ENCODE measurements around the gene PTGER2.

PTGER2 gene

GRCh38 chr14:52342849-52343596, 28.9 kb downstream of the PTGER2 start:
- DNase-seq, result no peak

DNA sequence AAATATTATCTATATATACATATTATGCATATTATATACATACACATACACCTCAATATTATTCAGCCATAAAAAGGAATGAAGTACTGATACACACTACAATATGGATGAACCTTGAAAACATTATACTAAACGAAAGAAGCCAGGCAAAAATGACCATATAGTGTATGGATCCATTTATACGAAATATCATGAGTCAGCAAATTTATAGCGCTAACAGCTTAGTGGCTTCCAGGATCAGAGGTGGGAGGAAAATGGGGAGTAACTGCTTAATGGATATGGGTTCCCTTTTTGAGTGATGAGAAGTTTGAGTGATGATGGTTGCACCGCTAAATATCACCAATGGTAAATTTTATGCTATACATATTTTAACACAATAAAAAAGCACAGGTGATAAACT, 32.7 kb downstream of the PTGER2 start:
- no peak for DNase-seq

- no peak for DNase-seq
Measured at GRCh38 chr14:52348279-52348678, 34.2 kb downstream of the PTGER2 start.

DNA sequence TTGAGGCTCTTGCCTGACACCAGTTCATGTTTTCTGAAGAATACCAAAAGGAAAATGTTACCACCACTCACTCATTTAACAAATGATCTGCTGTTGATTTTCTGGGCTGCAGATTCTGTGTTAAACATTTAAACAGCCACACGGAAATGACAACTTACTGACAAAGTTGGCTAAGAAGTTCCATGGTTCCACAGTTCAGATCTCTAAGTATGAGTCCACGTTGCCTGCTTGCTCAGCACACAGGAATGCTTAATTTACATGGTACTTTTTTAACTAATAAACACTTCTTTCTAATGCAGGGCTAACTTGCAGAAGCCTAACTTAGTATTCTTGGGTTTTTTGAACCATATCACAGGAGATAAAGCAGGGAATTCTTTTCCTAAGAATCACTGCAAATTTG, 34.7 kb downstream of the PTGER2 start:
- no peak for DNase-seq

GRCh38 chr14:52349731-52350130, 35.6 kb downstream of the PTGER2 start:
- no peak for DNase-seq

GRCh38 chr14:52350445-52350844, 36.3 kb downstream of the PTGER2 start:
- DNase-seq, result no peak

DNA sequence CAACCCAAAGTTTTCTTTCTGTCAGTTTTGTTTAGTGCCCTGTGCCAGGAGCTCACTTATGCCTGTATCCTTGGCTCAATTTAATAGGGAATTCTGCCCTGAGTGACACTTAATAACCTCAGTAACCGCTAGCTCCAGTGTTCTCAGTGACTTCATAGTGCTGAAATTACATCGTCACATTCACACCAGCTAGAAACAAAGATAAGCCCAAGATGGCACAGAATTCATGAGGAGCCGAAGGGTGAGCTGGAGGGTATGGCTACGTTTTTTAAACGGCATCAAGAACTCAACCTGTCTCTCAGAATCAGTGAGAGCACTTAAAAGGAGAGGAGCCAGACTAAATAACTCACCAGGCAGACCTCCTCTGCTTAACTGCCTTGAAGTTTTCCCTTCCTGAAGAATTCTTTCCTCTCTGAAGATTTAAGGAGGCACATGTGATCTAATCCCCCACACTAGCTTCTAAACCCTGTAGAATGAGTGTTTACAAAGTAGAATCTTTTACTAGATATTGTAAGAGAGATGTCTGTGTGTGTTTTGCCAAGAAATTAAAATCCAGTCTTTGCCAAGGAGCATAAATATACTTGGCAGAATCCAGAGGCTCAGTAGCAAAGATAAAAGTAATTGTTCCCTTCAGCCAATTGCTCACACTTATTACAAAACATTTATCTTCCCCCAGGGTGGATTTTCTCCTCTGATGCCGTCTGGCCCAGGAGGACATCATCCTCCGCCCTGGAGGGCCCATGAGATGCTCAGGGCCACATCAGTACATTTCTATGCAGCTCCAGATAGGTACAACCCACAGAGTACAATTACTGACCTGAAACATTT, 37.3 kb downstream of the PTGER2 start:
- DNase-seq, result no peak

DNA sequence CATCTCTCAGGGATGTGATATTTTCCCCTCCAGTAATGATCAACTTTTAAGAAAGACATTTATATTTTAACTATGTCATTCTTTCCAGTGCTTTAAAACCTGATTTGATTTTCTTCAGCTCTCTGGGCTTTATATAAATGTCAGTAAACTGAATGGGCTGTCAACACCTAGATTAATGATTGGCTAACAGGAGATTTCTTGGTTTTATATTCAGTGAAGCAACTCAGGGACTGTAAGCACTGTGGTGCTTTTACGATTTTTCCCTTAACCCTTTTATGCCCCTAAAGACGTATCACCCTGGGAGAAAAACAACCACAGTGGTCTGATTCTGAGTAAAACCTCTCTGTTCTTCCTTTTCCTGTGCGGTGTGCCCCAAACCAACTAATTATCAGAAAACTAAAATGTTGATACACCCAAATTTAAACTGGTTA, 38.0 kb downstream of the PTGER2 start:
- DNase-seq, result peak; percentile 79

DNA sequence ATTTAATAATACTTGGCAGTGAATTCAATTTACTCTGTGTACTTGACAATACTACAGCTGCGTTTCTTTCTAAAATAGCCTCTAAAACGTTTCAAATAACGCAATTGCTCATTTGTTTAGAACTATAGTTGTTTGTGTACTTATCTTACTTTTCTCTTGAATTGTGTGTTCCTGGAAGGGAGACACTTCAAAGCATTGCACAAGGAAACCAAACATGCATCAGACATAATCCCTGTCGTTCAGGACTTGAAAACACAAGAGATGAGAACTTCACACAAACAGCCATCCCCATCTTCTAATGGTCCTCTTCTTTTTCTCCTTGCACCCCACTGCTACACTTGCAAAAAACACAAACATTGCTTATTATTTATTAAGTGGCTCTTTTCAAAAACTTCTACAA, 38.5 kb downstream of the PTGER2 start:
- peak; percentile 45 for DNase-seq

DNA sequence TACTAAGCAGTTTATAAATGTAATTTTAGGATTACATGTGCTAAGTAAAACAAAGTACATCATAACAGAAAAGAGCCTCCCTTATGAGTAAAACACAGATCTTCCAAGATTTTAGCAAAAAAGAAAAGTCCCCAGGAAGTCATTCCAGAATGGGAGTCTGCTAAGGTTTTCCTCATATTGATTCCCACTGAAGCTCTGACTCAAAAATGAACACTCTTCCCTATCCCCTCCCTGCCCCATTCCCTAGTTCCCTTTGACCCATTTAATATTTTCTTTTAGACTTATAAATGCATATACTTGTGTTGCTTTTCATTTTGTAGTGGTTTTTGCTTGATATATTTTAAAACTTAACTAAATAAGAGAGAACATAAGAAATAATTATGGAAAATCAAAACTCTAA, 40.1 kb downstream of the PTGER2 start:
- DNase-seq, result no peak

DNA sequence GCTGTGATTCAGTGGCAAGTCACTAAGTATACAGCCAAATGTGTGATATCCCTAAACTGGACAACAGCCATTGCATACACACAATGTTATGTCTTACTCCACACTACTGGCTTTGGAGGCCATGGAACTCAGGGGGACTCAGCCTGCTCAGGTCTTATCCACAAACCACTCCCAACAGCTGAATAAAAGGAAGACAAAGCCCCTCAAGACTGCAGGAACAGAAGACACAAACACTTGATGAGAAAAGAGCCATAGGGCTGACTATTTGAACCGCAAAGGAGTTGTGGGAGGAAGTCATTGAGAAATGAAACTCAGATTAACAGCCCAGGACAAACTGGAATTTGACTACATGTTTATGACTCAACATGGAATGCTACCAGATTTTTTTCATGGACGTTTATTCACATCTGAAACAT, 40.9 kb downstream of the PTGER2 start:
- DNase-seq, result no peak

DNA sequence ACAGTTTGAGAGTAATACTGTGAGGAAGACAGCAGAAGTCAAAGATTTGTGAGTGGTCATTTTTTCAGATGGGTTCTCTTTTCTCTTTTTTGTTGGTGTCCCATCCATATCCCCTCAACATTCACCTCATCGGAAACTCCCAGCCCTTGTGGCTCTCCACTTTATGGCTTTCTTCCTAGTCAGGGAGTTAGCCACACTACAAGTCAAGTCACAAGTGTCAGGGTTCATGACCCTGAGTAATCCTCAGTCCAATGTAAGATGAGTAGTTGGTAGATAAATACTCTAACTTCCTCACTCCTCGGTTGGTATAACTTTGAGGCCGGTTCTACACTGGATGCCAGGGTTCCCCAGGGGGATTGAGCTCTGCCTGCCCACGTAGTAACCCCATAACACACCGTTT, 41.4 kb downstream of the PTGER2 start:
- no peak for DNase-seq

DNA sequence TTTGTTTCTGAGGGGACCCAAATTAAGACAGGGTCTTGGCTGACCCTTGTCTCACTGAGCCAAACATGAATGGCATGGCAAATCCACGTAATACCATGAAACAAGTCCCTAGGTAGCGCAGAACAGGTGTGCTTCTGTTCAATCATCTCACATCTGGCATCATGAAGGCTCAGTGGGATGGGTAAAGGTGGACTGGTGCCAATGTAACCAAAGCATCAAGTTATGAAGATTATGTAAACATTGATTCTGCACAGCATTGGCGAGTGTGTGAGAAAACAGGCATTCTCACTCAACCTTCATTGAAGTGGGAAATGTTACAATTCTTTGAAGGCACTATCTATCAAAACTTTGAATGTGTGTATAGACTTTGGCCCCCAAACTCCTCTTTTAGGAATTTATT, 41.9 kb downstream of the PTGER2 start:
- no peak for DNase-seq

GRCh38 chr14:52360831-52361230, 46.7 kb downstream of the PTGER2 start:
- DNase-seq, result no peak

DNA sequence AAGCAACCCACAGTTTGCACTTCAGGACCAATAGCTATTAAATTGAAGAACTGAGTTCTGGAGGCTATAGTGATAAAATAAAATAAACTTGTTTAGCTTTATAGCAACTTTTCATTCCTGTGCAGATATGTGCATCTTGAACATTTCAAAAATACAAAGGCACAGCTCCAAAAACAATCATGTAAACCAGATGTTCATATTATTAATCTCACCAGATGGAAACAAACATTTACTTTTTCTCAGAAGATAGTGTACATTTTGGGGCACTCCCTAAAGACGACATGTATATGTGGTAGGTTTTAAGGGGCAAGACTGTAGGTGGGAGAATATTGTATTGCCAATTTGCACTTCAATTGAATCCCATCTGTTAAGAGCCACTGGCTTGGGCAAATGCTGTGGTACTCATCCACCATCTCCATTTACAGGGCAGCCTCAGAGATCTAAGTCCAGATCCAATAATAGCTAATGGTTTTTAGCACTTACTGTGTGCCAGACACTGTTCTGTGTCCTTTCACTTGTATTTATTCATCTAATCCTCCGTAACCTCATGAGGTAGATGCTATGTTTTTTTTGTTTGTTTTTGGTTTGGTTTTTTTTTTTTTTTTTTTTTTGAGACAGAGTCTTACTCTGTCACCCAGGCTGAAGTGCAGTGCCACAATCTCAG, 49.1 kb downstream of the PTGER2 start:
- no peak for DNase-seq

DNA sequence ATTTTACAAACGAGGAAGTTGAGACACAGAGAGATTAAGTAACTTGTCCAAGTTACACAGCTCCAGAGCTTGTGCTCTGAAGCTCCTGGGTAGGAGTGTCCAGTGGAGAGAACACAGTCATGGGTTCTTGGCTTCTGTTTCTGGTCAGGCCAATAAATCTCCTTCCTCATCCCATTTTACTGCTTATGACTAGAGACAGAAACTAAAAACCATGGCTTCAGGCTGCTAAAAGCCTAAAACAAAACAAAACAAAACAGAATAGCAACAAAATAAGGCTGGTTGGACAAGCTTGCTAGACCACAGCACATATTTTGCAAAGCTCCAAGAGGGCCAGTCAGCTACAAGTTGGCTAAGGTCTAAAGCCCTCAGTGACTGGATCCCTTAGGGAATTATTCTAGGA, 49.8 kb downstream of the PTGER2 start:
- no peak for DNase-seq

- DNase-seq, result no peak
Measured at GRCh38 chr14:52365071-52365470, 51.0 kb downstream of the PTGER2 start.

- no peak for DNase-seq
Measured at GRCh38 chr14:52366796-52367315, 52.7 kb downstream of the PTGER2 start.

DNA sequence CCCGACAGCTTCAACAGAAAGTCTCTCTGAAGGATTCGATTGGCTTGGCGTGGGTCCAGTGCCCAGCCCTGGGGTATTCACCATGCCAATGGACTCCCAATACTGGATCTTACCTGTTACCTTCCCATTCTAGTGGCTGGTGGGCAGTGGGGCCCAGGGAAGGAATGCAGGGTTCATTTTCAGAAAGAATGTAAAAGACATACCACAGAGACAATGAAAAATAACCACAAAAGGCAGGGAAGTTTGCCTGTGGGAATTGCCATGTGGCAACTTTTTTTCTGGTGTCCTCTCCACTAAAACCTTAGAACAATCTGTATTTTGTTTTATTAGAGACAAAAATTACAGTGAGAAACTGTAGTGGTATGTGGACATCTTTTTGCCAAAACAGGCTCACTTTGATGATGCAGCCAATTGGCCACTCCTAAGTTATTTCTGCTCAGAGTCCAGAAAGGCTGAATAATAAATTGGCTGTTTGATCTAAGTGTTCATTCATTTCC, 55.2 kb downstream of the PTGER2 start:
- no peak for DNase-seq

DNA sequence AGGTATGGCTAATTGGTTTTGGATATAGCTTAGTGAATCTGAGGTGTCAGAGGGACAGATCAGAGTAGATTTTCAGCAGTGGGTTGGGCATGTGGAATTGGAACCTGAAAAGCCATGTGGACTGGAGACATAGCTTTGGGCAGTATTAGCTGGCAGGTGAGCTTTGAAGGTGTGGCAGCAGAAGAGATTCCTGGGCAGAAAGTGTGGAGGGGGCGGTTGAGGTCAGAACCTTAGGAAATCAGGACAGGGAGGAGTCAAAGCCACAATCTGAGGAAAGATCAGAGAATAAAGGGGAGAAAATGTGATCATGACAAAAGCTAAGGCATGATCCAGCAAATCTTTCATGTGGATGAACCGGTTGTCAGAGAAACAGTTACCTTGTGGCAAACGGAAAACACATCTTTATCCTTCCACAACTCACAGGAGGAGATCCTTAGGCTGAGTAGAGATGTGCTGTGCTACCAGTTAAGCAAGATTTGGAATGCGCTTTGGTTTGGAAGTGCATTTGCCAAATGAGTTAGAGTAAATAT, 56.4 kb downstream of the PTGER2 start:
- no peak for DNase-seq

- no peak for DNase-seq
Measured at GRCh38 chr14:52377940-52378339, 63.8 kb downstream of the PTGER2 start.

Data from CD4-positive, alpha-beta T cell treated with Interleukin-10 for 1 hour (primary cell).